GM12878 (cell line): Measurements from ENCODE around the gene LSM5. TPM values are rescaled to one million over a fixed set of nuclear protein-coding genes. Genes with fewer than 3 reads are reported as not detected.

Experiments
- ATAC-seq: fragments of 200-7000 bp; cut with Tn5 transposase; 3 replicates; pipeline ENCODE4 v1.9.1; 2020; ENCODE audit warnings: mild to moderate bottlenecking, moderate library complexity
- BruUV-seq: library from RNA; stranded (reverse); fragments of 400-500 nt; replicated peaks from 2 replicates; lab custom pipeline; 2021; lab: Mats Ljungman, UMichigan
- CTCF ChIA-PET: fragments of 300-600 bp; sonication (Branson Sonifier 250); formaldehyde crosslinking; extraction: SDS; loops from one replicate; lab custom pipeline; 2021; ENCODE audit warnings: inconsistent platforms; lab: Yijun Ruan, JAX
- POLR2A ChIA-PET: fragments of 350-600 bp; formaldehyde crosslinking; extraction: SDS; loops from one replicate; lab custom pipeline; 2021; ENCODE audit warnings: inconsistent platforms; lab: Charles Lee
- RAD21 ChIA-PET: fragments of 300-600 bp; sonication (Branson Sonifier 250); formaldehyde crosslinking; loops from one replicate; lab custom pipeline; 2023; ENCODE audit warnings: antibody characterized with exemption; ENCODE audit not compliant: unreplicated experiment; lab: Charles Lee
- SMC1A ChIA-PET: fragments of 300-600 bp; sonication (Branson Sonifier 250); formaldehyde crosslinking; loops from one replicate; lab custom pipeline; 2023; ENCODE audit not compliant: unreplicated experiment, uncharacterized antibody; lab: Charles Lee
- DNase-seq: peaks from one replicate; pipeline ENCODE4 v3.0.0-alpha.2; 2011; ENCODE audit warnings: low read depth, low spot score
- FAIRE-seq: peaks from 3 replicates; lab custom pipeline; 2011; peaks lifted over from hg19 to GRCh38; lab: Jason Lieb, UNC
- H2AFZ ChIP-seq: 2 replicates; pipeline ENCODE4 v1.6.0; 2011; ENCODE audit warnings: low read depth, low read length, control low read depth; ENCODE audit not compliant: control insufficient read depth
- H3K27ac ChIP-seq: 2 replicates; pipeline ENCODE4 v1.5.1; 2011; ENCODE audit warnings: control low read depth; ENCODE audit not compliant: control insufficient read depth, insufficient read depth
- H3K27me3 ChIP-seq, 2 experiments: replicated peaks in 1 of 2; 2 replicates each; pipeline versions ENCODE4 v1.6.0 to v1.6.1; 2011; ENCODE audit warnings: low read length in 1 of 2; ENCODE audit not compliant: control insufficient read depth in 2 of 2, insufficient read depth in 2 of 2
- H3K36me3 ChIP-seq, 2 experiments: 2 replicates each; pipeline ENCODE4 v1.5.1; 2011; ENCODE audit warnings: low read length in 1 of 2; ENCODE audit not compliant: control insufficient read depth in 2 of 2, insufficient read depth in 2 of 2
- H3K4me1 ChIP-seq: 2 replicates; pipeline ENCODE4 v1.6.1; 2011; ENCODE audit warnings: mild to moderate bottlenecking, low read length, moderate library complexity, mixed read lengths; ENCODE audit not compliant: control insufficient read depth, insufficient read depth
- H3K4me2 ChIP-seq: 2 replicates; pipeline ENCODE4 v1.6.0; 2011; ENCODE audit warnings: control low read depth; ENCODE audit not compliant: control insufficient read depth, insufficient read depth
- H3K4me3 ChIP-seq: fragments of 200-600 bp; sonication (generic); 2 replicates; pipeline ENCODE4 v1.5.1; 2016
- H3K79me2 ChIP-seq: 2 replicates; pipeline ENCODE4 v1.6.0; 2011; ENCODE audit warnings: low read length; ENCODE audit not compliant: control insufficient read depth, insufficient read depth
- H3K9ac ChIP-seq: 2 replicates; pipeline ENCODE4 v1.8.0; 2011; ENCODE audit warnings: low read length, control low read depth, mixed read lengths; ENCODE audit not compliant: control insufficient read depth, insufficient read depth
- H3K9me3 ChIP-seq: replicated peaks from 3 replicates; pipeline ENCODE4 v1.5.1; 2011; ENCODE audit warnings: mild to moderate bottlenecking, low read length; ENCODE audit not compliant: control insufficient read depth, insufficient read depth
- H4K20me1 ChIP-seq: 2 replicates; pipeline ENCODE4 v1.6.0; 2011; ENCODE audit not compliant: control insufficient read depth, insufficient read depth
- ATF7 ChIP-seq: fragments of 450-650 bp; IDR thresholded peaks from 2 replicates; pipeline ENCODE4 v1.6.1; 2016; ENCODE audit warnings: low read depth, mild to moderate bottlenecking
- MEF2A ChIP-seq: IDR thresholded peaks from 2 replicates; pipeline ENCODE4 v1.6.1; 2011; ENCODE audit warnings: low read depth, mild to moderate bottlenecking, low read length, moderate library complexity; ENCODE audit not compliant: insufficient read depth
- NR2C2 ChIP-seq: IDR thresholded peaks from 2 replicates; pipeline ENCODE4 v1.6.1; 2011; ENCODE audit warnings: borderline replicate concordance, low read depth; ENCODE audit not compliant: control insufficient read depth, insufficient read length
- NR2F1 ChIP-seq: fragments of 450-650 bp; conservative IDR thresholded peaks from 2 replicates; pipeline ENCODE4 v1.6.1; 2017; ENCODE audit warnings: mild to moderate bottlenecking
- POLR2AphosphoS2 ChIP-seq: IDR thresholded peaks from 2 replicates; pipeline ENCODE4 v1.6.1; 2011; ENCODE audit warnings: low read depth, mild to moderate bottlenecking, low read length, improper control_type of control experiment, moderate library complexity
- RB1 ChIP-seq: fragments of 450-650 bp; formaldehyde crosslinking; IDR thresholded peaks from 2 replicates; pipeline ENCODE4 v1.6.1; 2017; ENCODE audit warnings: mild to moderate bottlenecking, borderline replicate concordance
- SMAD5 ChIP-seq: IDR thresholded peaks from 2 replicates; pipeline ENCODE4 v1.6.1; 2016; ENCODE audit warnings: antibody characterized with exemption, low read depth
- SMARCA5 ChIP-seq: fragments of 450-650 bp; IDR thresholded peaks from 2 replicates; pipeline ENCODE4 v1.6.1; 2017; ENCODE audit warnings: mild to moderate bottlenecking
- SPI1 ChIP-seq: IDR thresholded peaks from 2 replicates; pipeline ENCODE4 v1.6.1; 2011; ENCODE audit warnings: low read depth, mild to moderate bottlenecking, low read length, moderate library complexity, borderline replicate concordance; ENCODE audit not compliant: insufficient read depth
- SREBF1 ChIP-seq: IDR thresholded peaks from 2 replicates; pipeline ENCODE4 v1.6.1; 2012; ENCODE audit warnings: mild to moderate bottlenecking, low read length
- STAT3 ChIP-seq: IDR thresholded peaks from 2 replicates; pipeline ENCODE4 v1.6.1; 2011; ENCODE audit warnings: low read depth, low read length, improper control_type of control experiment
- SUZ12 ChIP-seq: fragments of 200-600 bp; sonication (generic); IDR thresholded peaks from one replicate; pipeline ENCODE4 v1.6.1; 2018; ENCODE audit warnings: antibody characterized with exemption, mild to moderate bottlenecking; ENCODE audit not compliant: unreplicated experiment
- WGBS: methylation state at CpG from one replicate; pipeline ENCODE4 v1.1.6; 2016; ENCODE audit warnings: low lambda C conversion rate; ENCODE audit not compliant: insufficient replicate concordance, insufficient coverage; ENCODE audit errors: missing lambda C conversion rate; 5-methylcytosine and 5-hydroxymethylcytosine counted together
- in situ Hi-C: fragments of 300-500 bp; cut with MboI; formaldehyde crosslinking; loops from 9 replicates; pipeline ENCODE4 v1.14.3; 2018; ENCODE audit warnings: mixed read lengths
- intact Hi-C: fragments of 100-400 bp; cut with micrococcal nuclease; formaldehyde crosslinking; loops from one replicate; pipeline ENCODE4 v1.14.2; 2022; ENCODE audit not compliant: unreplicated experiment
- polyA plus RNA-seq, 11 experiments: library from polyadenylated mRNA; depleted of rRNA in 4 of 11; unstranded in 6 of 11; stranded (reverse) in 5 of 11; fragments of >200 nt; fragmentation: Nextera tagmentation in 4 of 11; fragmentation: Illumina TruSeq in 1 of 11; extraction: Ambion mirVana in 4 of 11; extraction: Trizol in 1 of 11; gene quantifications; 1 replicate in 1 of 11; 2 replicates in 10 of 11; pipeline versions ENCODE4 v1.2.1 to v1.2.3, GENCODE V29; 2011 to 2016; ENCODE audit warnings: inconsistent platforms in 2 of 11, missing spikeins in 2 of 11, low read depth in 1 of 11
- total RNA-seq, 4 experiments: library from RNA; depleted of rRNA in 3 of 4; stranded (reverse); fragments of >200 nt in 3 of 4; fragmentation: Illumina TruSeq in 1 of 4; extraction: Trizol in 1 of 4; gene quantifications; 2 replicates each; pipeline versions ENCODE4 v1.2.1 to v1.2.3, GENCODE V29; 2013 to 2021
- TF ChIP-seq, protein P1 (sequence below): IDR thresholded peaks from 2 replicates; pipeline ENCODE4 v1.6.1; 2011; ENCODE audit warnings: mild to moderate bottlenecking, low read depth, low read length, moderate library complexity; ENCODE audit not compliant: insufficient replicate concordance

LSM5 gene
- total and polyA plus RNA-seq, 10 of the 15 experiments (the other 5 are each of a cell fraction or from before 2014, with no cell fraction given), result 29.4 to 538 (median 145) TPM

DNA sequence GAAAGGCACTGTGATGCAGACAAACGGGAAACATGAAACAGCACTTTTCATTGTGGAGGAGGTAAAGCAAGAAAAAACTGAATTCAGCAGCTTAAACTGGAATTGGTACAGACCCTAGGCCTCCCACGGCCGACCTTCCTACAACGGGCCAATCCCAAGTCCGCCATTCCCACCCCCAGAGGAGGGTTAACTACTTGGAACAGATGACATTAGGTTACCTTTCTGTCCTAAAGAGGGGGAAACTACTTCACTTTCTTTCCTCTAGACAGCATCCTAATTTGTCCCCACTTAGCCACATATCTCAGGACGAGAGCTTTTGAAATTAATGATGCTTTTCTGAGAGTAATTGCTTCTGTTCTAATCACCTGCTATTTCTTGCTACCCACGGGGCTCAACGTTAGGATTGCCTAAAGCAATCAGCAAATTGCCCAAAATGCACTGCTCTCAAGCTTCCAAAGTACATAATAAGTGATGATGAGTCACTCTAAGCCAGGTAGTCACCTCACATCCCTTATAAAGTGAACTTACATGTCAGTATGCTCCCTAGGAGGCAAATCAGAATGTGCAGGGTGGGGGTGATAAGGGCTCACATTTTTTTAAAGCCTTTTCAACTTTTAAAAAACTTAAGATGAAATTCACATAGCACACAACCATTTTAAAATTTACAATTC lies 36.7 kb downstream of the LSM5 start:
- no peak overlapping the region for H3K4me2 ChIP-seq
- H3K4me3 ChIP-seq, result no peak overlapping the region
- ChIA-PET POLR2A (no interaction called here), RAD21 (no interaction called here), SMC1A (no interaction called here), CTCF (no interaction called here)
- FAIRE-seq (no peak), DNase-seq (no peak), ATAC-seq (no peak)
- WGBS, result 0% methylated on average over 8 of the region's 8 CpGs
- no peak for TF ChIP-seq ATF7
- TF ChIP-seq, protein P1, sequence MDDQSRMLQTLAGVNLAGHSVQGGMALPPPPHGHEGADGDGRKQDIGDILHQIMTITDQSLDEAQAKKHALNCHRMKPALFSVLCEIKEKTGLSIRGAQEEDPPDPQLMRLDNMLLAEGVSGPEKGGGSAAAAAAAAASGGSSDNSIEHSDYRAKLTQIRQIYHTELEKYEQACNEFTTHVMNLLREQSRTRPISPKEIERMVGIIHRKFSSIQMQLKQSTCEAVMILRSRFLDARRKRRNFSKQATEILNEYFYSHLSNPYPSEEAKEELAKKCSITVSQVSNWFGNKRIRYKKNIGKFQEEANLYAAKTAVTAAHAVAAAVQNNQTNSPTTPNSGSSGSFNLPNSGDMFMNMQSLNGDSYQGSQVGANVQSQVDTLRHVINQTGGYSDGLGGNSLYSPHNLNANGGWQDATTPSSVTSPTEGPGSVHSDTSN, result no peak
- no peak for TF ChIP-seq RB1
- TF ChIP-seq NR2F1, result no peak
- no peak for TF ChIP-seq SMAD5
- no peak for TF ChIP-seq SUZ12
- TF ChIP-seq POLR2AphosphoS2, result no peak
- TF ChIP-seq MEF2A, result no peak
- no peak for TF ChIP-seq SPI1
- no peak for TF ChIP-seq NR2C2
- TF ChIP-seq STAT3, result no peak
- no peak for TF ChIP-seq SREBF1
- no peak for TF ChIP-seq SMARCA5
- H3K36me3 ChIP-seq, result no peaks in the 10 kb centered on the region
- no TSS peak for BruUV-seq
- no peaks in the 10 kb centered on the region; a peak in 1 of 4 replicates for H3K27me3 ChIP-seq
- in situ Hi-C loops, result no loop called here
- intact Hi-C loops, result no loop called here
- H3K9me3 ChIP-seq, result no peaks in the 10 kb centered on the region
- no peaks in the 10 kb centered on the region for H3K4me1 ChIP-seq
- H4K20me1 ChIP-seq, result no peaks in the 10 kb centered on the region
- no peaks in the 10 kb centered on the region for H3K79me2 ChIP-seq
- no peak overlapping the region for H2AFZ ChIP-seq
- H3K27ac ChIP-seq, result no peak overlapping the region
- no peak overlapping the region for H3K9ac ChIP-seq
